DND-41 (cell line): Measurements from ENCODE around the gene MYO18B.

Experiments used
- ATAC-seq: fragments of 200-7000 bp; cut with Tn5 transposase; 3 replicates; pipeline ENCODE4 v1.9.1; 2021; ENCODE audit warnings: low read depth; ENCODE audit not compliant: insufficient read depth
- DNase-seq: peaks from one replicate; pipeline ENCODE4 v3.0.0-alpha.2; 2020
- H2AFZ ChIP-seq: 2 replicates; pipeline ENCODE4 v1.6.0; 2012; ENCODE audit warnings: low read depth, low read length
- H3K27ac ChIP-seq: 2 replicates; pipeline ENCODE4 v1.5.1; 2012; ENCODE audit warnings: low read length, inconsistent platforms
- H3K27me3 ChIP-seq: fragments of 200-600 bp; sonication (generic); 2 replicates; pipeline ENCODE4 v1.6.0; 2012; ENCODE audit warnings: low read length, mild to moderate bottlenecking, inconsistent platforms; ENCODE audit not compliant: insufficient read depth, poor library complexity
- H3K36me3 ChIP-seq: 2 replicates; pipeline ENCODE4 v1.5.1; 2012; ENCODE audit warnings: low read length, inconsistent platforms; ENCODE audit not compliant: insufficient read depth
- H3K4me1 ChIP-seq: 2 replicates; pipeline ENCODE4 v1.5.1; 2012; ENCODE audit warnings: mild to moderate bottlenecking, low read length; ENCODE audit not compliant: insufficient read depth
- H3K4me2 ChIP-seq: 2 replicates; pipeline ENCODE4 v1.6.0; 2012; ENCODE audit warnings: mild to moderate bottlenecking, moderate library complexity, low read length, inconsistent platforms; ENCODE audit not compliant: insufficient read depth
- H3K4me3 ChIP-seq, 2 experiments: fragments of 200-600 bp in 1 of 2; shearing (Covaris generic) in 1 of 2; 2 replicates each; pipeline ENCODE4 v1.5.1; 2012 to 2016; ENCODE audit warnings: inconsistent platforms in 2 of 2, low read length in 2 of 2, mild to moderate bottlenecking in 2 of 2, low read depth in 1 of 2, moderate library complexity in 1 of 2
- H3K79me2 ChIP-seq: 2 replicates; pipeline ENCODE4 v1.6.0; 2012; ENCODE audit warnings: low read length, inconsistent platforms; ENCODE audit not compliant: insufficient read depth
- H3K9ac ChIP-seq: 2 replicates; pipeline ENCODE4 v1.6.0; 2012; ENCODE audit warnings: low read depth, mild to moderate bottlenecking, inconsistent platforms, low read length, moderate library complexity
- H3K9me3 ChIP-seq: 2 replicates; pipeline ENCODE4 v1.5.1; 2012; ENCODE audit warnings: low read length, moderate library complexity, mild to moderate bottlenecking, inconsistent platforms; ENCODE audit not compliant: insufficient read depth, severe bottlenecking
- H4K20me1 ChIP-seq: 2 replicates; pipeline ENCODE4 v1.6.0; 2012; ENCODE audit warnings: low read length; ENCODE audit not compliant: insufficient read depth
- EZH2 ChIP-seq: IDR thresholded peaks from 3 replicates; pipeline ENCODE4 v1.6.1; 2012; ENCODE audit warnings: borderline replicate concordance, low read depth, mild to moderate bottlenecking, moderate library complexity, low read length, inconsistent platforms; ENCODE audit not compliant: severe bottlenecking
- TF ChIP-seq, protein P1 (sequence below): IDR thresholded peaks from 2 replicates; pipeline ENCODE4 v1.5.1; 2012; ENCODE audit warnings: borderline replicate concordance, low read length, moderate library complexity, mild to moderate bottlenecking; ENCODE audit not compliant: poor library complexity, severe bottlenecking; ENCODE audit errors: extremely low read depth

Gene MYO18B

GRCh38 chr22:25875461-25875860 lies 133.5 kb downstream of the MYO18B start:
- H3K4me2 ChIP-seq = no peak overlapping the region
- no peaks in the 10 kb centered on the region for H3K9me3 ChIP-seq
- no peak for DNase-seq
- no peaks in the 10 kb centered on the region for H3K79me2 ChIP-seq
- no peak overlapping the region for H2AFZ ChIP-seq
- TF ChIP-seq EZH2 = no peak
- TF ChIP-seq, protein P1, sequence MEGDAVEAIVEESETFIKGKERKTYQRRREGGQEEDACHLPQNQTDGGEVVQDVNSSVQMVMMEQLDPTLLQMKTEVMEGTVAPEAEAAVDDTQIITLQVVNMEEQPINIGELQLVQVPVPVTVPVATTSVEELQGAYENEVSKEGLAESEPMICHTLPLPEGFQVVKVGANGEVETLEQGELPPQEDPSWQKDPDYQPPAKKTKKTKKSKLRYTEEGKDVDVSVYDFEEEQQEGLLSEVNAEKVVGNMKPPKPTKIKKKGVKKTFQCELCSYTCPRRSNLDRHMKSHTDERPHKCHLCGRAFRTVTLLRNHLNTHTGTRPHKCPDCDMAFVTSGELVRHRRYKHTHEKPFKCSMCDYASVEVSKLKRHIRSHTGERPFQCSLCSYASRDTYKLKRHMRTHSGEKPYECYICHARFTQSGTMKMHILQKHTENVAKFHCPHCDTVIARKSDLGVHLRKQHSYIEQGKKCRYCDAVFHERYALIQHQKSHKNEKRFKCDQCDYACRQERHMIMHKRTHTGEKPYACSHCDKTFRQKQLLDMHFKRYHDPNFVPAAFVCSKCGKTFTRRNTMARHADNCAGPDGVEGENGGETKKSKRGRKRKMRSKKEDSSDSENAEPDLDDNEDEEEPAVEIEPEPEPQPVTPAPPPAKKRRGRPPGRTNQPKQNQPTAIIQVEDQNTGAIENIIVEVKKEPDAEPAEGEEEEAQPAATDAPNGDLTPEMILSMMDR = no peak
- no peak overlapping the region for H3K9ac ChIP-seq
- 0 out of 2 replicates have a peak, but pooled peaks cover 2% of the 10 kb centered on the region for H4K20me1 ChIP-seq
- no peak overlapping the region for H3K27ac ChIP-seq
- H3K36me3 ChIP-seq = no peaks in the 10 kb centered on the region
- H3K27me3 ChIP-seq = no peaks in the 10 kb centered on the region
- no peak for ATAC-seq
- H3K4me3 ChIP-seq = no peak overlapping the region
- H3K4me1 ChIP-seq = no peaks in the 10 kb centered on the region

- TF ChIP-seq, protein P1 = no peak
- no peak for TF ChIP-seq EZH2
- H3K27me3 ChIP-seq = no peaks in the 10 kb centered on the region
- H2AFZ ChIP-seq = no peak overlapping the region
- H3K4me2 ChIP-seq = no peak overlapping the region
- DNase-seq (no peak), ATAC-seq (no peak)
- H4K20me1 ChIP-seq = 0 out of 2 replicates have a peak, but pooled peaks cover 2% of the 10 kb centered on the region
- H3K9me3 ChIP-seq = no peaks in the 10 kb centered on the region
- H3K79me2 ChIP-seq = no peaks in the 10 kb centered on the region
- no peak overlapping the region for H3K9ac ChIP-seq
- no peaks in the 10 kb centered on the region for H3K36me3 ChIP-seq
- H3K4me3 ChIP-seq = no peak overlapping the region
- H3K4me1 ChIP-seq = no peaks in the 10 kb centered on the region
- no peak overlapping the region for H3K27ac ChIP-seq
These were observed 134.9 kb downstream of the MYO18B start for GRCh38 chr22:25876871-25877270.

DNA sequence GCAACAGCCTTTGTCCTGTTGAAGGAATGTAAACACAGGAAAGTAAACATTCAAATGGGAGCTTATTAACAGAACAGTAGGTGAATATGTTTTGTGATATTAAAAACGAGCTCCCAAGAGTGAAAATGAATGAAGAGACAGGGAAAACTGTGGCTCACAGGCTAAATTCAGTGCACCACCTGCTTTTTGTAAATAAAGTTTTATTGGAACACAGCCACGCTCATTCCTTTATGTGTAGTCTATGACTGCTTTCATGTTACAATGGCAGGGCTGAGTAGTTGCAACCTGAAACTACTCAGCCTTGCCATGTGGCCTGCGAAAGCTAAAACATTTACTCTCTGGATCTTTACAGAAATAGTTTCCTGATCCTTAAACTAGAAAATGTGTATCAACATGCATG lies 136.9 kb downstream of the MYO18B start:
- Histone ChIP-seq H3K4me3 (no peak overlapping the region), H3K9ac (no peak overlapping the region), H3K27me3 (peaks cover 2% of the 10 kb centered on the region), H3K36me3 (no peaks in the 10 kb centered on the region), H3K79me2 (no peaks in the 10 kb centered on the region), H4K20me1 (0 out of 2 replicates have a peak, but pooled peaks cover 2% of the 10 kb centered on the region), H3K9me3 (no peaks in the 10 kb centered on the region), H3K4me1 (no peaks in the 10 kb centered on the region), H3K27ac (no peak overlapping the region), H3K4me2 (no peak overlapping the region), H2AFZ (no peak overlapping the region)
- DNase-seq = no peak
- TF ChIP-seq EZH2 = no peak
- TF ChIP-seq, protein P1 = no peak
- no peak for ATAC-seq

DNA sequence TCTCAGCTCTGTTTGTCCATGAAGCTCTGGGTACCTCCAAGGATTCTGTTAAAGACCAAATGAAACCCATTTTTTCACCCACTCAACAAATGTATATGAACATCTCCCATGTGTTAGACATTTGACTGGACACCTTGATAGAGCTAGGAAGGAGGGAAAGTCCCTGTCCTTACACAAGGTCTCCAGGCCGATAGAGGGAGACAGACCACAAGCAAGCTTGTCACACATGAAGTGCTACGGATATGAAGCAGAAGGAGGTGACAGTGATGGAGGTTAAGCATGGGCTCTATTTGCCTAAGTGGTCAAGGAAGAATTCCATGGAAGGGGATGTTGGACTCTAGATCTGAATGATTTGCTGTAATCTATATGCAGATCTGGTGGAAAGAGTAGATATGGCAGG lies 138.5 kb downstream of the MYO18B start:
- Histone ChIP-seq H3K79me2 (no peaks in the 10 kb centered on the region), H3K27ac (no peak overlapping the region), H3K9me3 (no peaks in the 10 kb centered on the region), H3K9ac (no peak overlapping the region), H2AFZ (no peak overlapping the region), H4K20me1 (0 out of 2 replicates have a peak, but pooled peaks cover 2% of the 10 kb centered on the region), H3K4me2 (no peak overlapping the region), H3K4me1 (no peaks in the 10 kb centered on the region), H3K4me3 (no peak overlapping the region), H3K36me3 (no peaks in the 10 kb centered on the region), H3K27me3 (peaks cover 2% of the 10 kb centered on the region)
- DNase-seq (no peak), ATAC-seq (no peak)
- TF ChIP-seq EZH2 = no peak
- TF ChIP-seq, protein P1 = no peak
